ENCODE data around the gene EXOSC9. TPM values are rescaled to one million over a fixed set of nuclear protein-coding genes. Genes with fewer than 3 reads are reported as not detected.
A peak's percentile ranks its signal among the peaks of the same experiment; 100 is the strongest.

Gene EXOSC9
- polyA plus RNA-seq, 4 donors: 47.5 to 62.7 (median 52.2) TPM

- no peak for DNase-seq (ENCODE audit: low read depth in 4 of 4, low spot score in 3 of 4)
Measured at GRCh38 chr4:121822796-121823504, 21.8 kb downstream of the EXOSC9 start.

GRCh38 chr4:121823505-121824170, 22.5 kb downstream of the EXOSC9 start, which contains the start of gene CCNA2:
CCNA2 (minus strand) TSS chr4:121823883; CDS start chr4:121823628, 255 bp downstream.
- DNase-seq (ENCODE audit: low read depth in 4 of 4, low spot score in 3 of 4): peak; percentile 89 to 93 (median 92)

DNA sequence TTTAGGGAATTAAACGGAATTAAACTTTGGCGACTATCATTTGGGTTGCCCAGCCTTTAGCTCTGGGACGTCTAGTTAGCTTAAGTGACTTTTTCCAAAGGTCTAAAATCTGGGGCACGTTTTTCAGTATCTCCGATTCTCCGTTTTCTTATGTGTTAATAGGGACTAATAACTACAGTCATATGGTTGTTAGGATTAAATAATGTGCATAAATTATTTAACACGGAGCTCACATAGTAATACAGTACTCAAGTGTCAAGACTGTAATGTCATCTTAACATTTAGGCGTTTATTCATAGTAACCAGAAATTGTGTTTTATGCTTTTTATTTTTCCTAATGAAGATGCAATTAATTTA, 23.0 kb downstream of the EXOSC9 start:
- DNase-seq (ENCODE audit: low read depth in 4 of 4, low spot score in 3 of 4): no peak

- DNase-seq (ENCODE audit: low read depth in 4 of 4, low spot score in 3 of 4): no peak
Measured at GRCh38 chr4:121824950-121825349, 23.8 kb downstream of the EXOSC9 start.

GRCh38 chr4:121827853-121828252, 26.7 kb downstream of the EXOSC9 start:
- DNase-seq (ENCODE audit: low read depth in 4 of 4, low spot score in 3 of 4): no peak

DNA sequence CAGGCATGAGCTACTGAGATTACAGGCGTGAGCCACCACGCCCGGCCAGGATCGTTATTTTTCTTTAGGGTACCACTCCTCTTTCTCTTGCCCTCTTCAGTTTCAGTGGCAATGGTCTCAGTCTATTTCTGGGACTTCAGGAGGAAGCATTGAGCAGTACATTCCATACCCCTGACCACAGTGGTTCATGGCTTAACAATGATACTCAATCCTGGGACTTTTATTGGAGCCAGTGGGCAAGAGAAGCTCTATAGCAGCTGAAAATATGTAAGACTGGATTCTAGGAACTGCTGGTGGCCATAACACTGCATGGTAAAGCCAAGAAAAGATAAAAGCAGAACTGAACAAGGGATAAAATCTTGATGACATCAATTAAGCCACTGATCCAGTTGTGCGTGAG, 28.4 kb downstream of the EXOSC9 start:
- DNase-seq (ENCODE audit: low read depth in 4 of 4, low spot score in 3 of 4): no peak

DNA sequence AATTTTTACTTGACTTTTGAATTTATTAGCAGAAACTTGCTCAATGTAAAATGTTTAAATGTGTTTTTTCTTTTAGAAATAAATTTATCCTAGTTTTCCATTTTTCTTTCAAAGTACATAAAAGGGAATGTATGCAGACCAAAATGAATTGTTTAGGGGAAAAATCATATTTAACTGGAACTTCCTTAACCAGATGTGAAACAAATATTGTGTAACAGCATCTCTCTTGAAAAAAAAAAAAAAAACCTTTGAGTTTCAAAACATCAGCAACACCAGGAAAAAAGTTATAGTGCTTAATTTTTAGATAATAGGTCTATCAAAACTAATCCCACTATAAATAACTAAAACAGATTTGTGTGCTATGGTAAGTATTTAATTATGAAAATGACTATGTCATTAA, 37.0 kb downstream of the EXOSC9 start:
- DNase-seq (ENCODE audit: low read depth in 4 of 4, low spot score in 3 of 4): no peak

DNA sequence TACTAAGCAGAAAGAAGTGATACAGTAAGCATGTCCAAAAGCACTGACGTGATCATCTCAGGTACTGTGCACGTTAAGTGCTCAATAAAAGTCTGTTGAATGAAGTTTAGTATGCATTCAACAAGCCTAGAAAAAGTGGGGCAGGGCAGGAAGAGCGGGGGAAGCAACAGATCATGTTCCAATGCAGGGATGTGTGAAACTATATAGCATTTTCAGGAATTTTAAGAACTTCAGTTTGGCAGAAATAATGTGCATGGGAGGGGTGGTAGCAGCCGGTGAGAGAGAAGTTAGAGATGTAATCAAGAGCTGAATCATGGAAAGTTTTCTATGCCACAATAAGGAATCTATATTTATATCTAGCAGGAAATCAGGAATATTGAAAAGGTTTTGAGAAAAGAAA, 41.7 kb downstream of the EXOSC9 start:
- no peak for DNase-seq (ENCODE audit: low read depth in 4 of 4, low spot score in 3 of 4)

DNA sequence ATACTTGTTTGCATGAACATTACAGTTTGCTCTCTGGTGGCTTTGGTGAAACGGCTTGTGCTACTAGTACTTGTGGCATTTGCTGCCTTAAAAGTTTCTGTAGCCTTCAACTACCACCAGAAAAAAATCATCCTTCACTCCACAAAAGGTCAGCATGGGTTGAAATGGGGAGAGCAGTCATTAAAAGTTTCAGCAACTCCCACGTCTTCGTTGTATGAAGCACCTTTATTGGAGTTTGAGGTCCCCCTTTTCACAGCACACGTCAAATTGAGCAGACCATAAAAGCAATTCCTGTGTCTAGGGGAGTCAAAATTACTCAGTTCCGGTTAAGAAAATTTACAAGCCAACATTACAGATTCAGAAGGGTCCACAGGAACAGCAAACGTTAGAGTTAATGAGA, 45.5 kb downstream of the EXOSC9 start:
- no peak for DNase-seq (ENCODE audit: low read depth in 4 of 4, low spot score in 3 of 4)

GRCh38 chr4:121851354-121851753, 50.2 kb downstream of the EXOSC9 start:
- DNase-seq (ENCODE audit: low read depth in 4 of 4, low spot score in 3 of 4): no peak

- DNase-seq (ENCODE audit: low read depth in 4 of 4, low spot score in 3 of 4): no peak
Measured at GRCh38 chr4:121860121-121860520, 59.0 kb downstream of the EXOSC9 start.

DNA sequence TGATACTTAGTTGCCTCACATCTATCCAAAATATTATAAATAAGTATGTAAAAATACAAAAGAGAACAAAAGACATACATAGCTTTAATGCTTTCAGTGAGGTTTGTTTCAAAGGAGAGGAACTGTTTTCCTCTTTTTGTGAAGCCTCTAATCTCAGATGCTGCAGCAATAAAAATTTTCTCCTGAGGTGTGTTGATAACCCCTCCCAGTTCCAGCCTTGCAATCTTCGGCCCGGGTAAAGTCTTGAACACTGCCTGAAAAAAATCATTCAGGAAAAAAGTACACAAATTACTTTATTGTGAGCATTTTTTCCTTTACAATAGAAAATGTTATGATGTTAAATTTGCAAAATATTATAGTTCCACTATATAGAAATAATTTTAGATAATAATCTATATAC, 60.3 kb downstream of the EXOSC9 start:
- DNase-seq (ENCODE audit: low read depth in 4 of 4, low spot score in 3 of 4): no peak

DNA sequence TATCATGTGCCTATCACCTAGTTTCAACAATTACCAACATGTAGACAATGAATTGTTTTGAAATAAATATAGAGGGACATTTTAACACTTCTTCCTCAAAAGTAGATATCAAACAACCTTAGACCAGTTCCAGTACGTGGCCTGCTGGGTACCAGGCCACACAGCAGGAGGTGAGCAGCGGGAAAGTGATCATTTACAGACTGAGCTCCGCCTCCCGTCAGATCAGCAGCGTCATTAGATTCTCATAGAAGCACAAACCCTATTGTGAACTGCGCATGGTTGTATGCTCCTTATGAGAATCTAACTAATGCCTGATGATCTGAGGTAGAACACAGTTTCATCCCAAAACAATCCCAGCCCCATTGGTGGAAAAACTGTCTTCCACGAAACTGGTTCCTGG, 62.7 kb downstream of the EXOSC9 start:
- DNase-seq (ENCODE audit: low read depth in 4 of 4, low spot score in 3 of 4): no peak

Other genes starting within 250 kb of the EXOSC9 start
- gene ANXA5, start 104.3 kb upstream of the EXOSC9 start, polyA plus RNA-seq (ENCODE audit: insufficient read length in 4 of 4): 100 to 1,000 TPM; 362 to 569 (median 471) TPM
- gene SMIM43, start 36.2 kb upstream of the EXOSC9 start, polyA plus RNA-seq (ENCODE audit: insufficient read length in 4 of 4): 1 to 10 TPM in 1 of 4 donors, under 1 TPM in 3; 0.34 to 1.3 (median 0.59) TPM
- gene CCNA2, start 22.6 kb downstream of the EXOSC9 start, polyA plus RNA-seq (ENCODE audit: insufficient read length in 4 of 4): 10 to 100 TPM; 32.7 to 45.3 (median 33.9) TPM
- gene BBS7, start 69.2 kb downstream of the EXOSC9 start, polyA plus RNA-seq (ENCODE audit: insufficient read length in 4 of 4): 10 to 100 TPM; 22.8 to 27.0 (median 25.7) TPM
- 1 to 10 TPM in 3 of 4 donors, under 1 TPM in 1; 0.78 to 1.4 (median 1.2) TPM for gene TRPC3, start 150.7 kb downstream of the EXOSC9 start, polyA plus RNA-seq (ENCODE audit: insufficient read length in 4 of 4)

Data from left renal pelvis (tissue), 4 donors.